AG04449 (cell line): ENCODE results near the gene RPL21.
"Not testable (repeated sequence)": the region's sequence is repeated elsewhere in the genome, so short reads cannot be mapped to it uniquely, and the experiment has no call there.

Experiments
- CTCF ChIA-PET: fragments of 350-600 bp; formaldehyde crosslinking; extraction: SDS; loops from one replicate; lab custom pipeline; 2021; ENCODE audit warnings: antibody characterized with exemption; lab: Yijun Ruan, JAX
- POLR2A ChIA-PET: fragments of 400-600, 350-600 bp; formaldehyde crosslinking; extraction: SDS; loops from one replicate; lab custom pipeline; 2020; ENCODE audit warnings: antibody characterized with exemption, inconsistent platforms; lab: Yijun Ruan, JAX
- DNase-seq: peaks from one replicate; pipeline ENCODE4 v3.0.0-alpha.2; 2010; ENCODE audit warnings: low read depth, low spot score
- H3K4me3 ChIP-seq: 2 replicates; pipeline ENCODE4 v1.5.1; 2011; ENCODE audit warnings: low read depth, mild to moderate bottlenecking, control low read depth, low read length
- TF ChIP-seq, protein P1 (sequence below): IDR thresholded peaks from one replicate; pipeline ENCODE4 v1.5.1; 2011; ENCODE audit warnings: mild to moderate bottlenecking, moderate library complexity, low read length, control low read depth, inconsistent platforms; ENCODE audit not compliant: insufficient read depth; ENCODE audit errors: missing control alignments

Gene RPL21

DNA sequence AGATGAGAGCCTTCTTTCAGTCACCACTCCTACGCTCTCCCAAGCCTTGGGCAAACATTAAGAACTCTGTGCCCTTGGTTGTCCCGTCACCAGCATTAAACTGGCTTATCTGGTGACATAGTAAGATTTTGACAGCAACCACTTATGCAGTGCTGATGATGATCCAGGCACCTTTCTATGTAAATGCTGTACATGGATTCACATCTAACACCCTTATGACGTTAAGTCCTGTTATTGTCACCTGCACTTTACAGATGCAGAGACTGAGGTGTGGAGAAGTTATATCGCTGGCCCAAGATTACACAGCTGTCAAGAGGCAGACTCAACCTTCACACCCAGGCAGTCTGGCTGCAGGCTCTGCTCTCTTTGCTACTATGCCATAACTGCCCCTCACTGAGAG lies 44.3 kb downstream of the RPL21 start:
- ChIA-PET POLR2A (no interaction called here), CTCF (interaction anchor here (2.0 kb wide), 1 partner anchor 310 kb away, joined by 6 read pairs; no protein-coding TSS in a partner anchor)
- no peak for DNase-seq
- H3K4me3 ChIP-seq, result no peak overlapping the region
- TF ChIP-seq, protein P1, sequence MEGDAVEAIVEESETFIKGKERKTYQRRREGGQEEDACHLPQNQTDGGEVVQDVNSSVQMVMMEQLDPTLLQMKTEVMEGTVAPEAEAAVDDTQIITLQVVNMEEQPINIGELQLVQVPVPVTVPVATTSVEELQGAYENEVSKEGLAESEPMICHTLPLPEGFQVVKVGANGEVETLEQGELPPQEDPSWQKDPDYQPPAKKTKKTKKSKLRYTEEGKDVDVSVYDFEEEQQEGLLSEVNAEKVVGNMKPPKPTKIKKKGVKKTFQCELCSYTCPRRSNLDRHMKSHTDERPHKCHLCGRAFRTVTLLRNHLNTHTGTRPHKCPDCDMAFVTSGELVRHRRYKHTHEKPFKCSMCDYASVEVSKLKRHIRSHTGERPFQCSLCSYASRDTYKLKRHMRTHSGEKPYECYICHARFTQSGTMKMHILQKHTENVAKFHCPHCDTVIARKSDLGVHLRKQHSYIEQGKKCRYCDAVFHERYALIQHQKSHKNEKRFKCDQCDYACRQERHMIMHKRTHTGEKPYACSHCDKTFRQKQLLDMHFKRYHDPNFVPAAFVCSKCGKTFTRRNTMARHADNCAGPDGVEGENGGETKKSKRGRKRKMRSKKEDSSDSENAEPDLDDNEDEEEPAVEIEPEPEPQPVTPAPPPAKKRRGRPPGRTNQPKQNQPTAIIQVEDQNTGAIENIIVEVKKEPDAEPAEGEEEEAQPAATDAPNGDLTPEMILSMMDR, result no peak

DNA sequence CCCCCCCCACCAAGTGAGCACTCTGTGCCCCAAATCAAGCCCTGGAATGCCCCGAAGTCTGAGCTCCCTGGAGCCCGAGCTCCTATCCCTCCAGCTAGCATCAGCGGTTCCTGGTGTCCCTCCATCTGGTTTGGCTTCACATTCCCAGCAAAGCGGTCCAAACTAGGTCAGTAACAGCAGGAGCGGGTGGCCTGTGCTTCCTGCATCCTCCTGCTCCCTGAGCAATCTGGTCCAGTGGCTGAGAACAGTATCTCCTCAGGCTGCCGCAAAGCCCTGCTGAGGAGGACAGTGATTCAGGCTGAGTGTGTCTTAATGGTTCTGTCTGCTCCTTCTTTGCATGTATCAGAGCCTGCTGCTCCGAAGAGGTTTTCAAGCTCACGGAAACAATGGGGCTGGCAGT lies 45.1 kb downstream of the RPL21 start:
- ChIA-PET POLR2A (no interaction called here), CTCF (interaction anchor here (0.7 to 2.0 kb wide), 3 partner anchors 14 to 311 kb away, joined by 3 to 6 read pairs (median 3); no protein-coding TSS in a partner anchor)
- H3K4me3 ChIP-seq, result no peak overlapping the region
- DNase-seq, result no peak
- TF ChIP-seq, protein P1, result no peak

DNA sequence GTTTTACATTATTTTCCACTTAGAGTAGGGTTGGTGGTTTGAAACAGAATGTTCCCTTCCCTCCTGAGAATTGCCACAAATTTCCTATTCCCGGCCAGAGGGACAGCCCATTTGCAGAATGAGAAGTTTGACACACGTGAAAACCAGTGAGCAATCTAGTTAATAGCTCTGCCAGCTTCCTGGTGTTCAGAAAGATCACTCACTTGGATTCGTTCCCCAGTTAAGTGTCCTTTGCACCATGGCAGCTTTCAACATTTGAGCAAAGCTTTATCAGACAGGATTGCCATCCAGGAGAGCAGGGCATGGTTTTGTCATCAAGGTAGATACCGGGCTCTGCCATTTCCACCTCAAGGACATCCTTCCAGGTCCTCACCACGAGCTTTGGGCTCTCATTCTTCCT lies 47.5 kb downstream of the RPL21 start:
- TF ChIP-seq, protein P1, result no peak
- ChIA-PET POLR2A (no interaction called here), CTCF (interaction anchor here (0.9 kb wide), 1 partner anchor 313 kb away, joined by 3 read pairs; no protein-coding TSS in a partner anchor)
- no peak for DNase-seq
- H3K4me3 ChIP-seq, result no peak overlapping the region

DNA sequence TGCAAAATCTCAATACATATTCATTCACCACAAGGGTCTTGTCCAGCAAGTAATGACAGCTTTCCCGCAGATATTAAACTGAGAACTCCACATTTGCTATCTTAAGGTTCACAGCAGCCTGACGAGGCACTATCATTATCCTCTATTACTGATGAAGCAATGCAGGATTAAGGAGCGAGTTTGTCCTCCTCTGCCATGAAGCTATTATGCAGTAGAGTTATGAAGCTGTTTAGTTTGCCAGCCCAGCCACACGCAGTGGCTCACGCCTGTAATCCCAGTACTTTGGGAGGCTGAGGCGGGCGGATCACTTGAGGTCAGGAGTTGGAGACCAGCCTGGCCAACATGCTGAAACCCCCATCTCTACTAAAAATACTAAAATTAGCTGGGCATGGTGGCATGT lies 49.0 kb downstream of the RPL21 start:
- DNase-seq, H3K4me3 ChIP-seq, POLR2A ChIA-PET: not testable (repeated sequence)
- CTCF ChIA-PET, result interaction anchor here (0.7 to 1.2 kb wide), 2 partner anchors 36 to 315 kb away, joined by 3 read pairs; no protein-coding TSS in a partner anchor

DNA sequence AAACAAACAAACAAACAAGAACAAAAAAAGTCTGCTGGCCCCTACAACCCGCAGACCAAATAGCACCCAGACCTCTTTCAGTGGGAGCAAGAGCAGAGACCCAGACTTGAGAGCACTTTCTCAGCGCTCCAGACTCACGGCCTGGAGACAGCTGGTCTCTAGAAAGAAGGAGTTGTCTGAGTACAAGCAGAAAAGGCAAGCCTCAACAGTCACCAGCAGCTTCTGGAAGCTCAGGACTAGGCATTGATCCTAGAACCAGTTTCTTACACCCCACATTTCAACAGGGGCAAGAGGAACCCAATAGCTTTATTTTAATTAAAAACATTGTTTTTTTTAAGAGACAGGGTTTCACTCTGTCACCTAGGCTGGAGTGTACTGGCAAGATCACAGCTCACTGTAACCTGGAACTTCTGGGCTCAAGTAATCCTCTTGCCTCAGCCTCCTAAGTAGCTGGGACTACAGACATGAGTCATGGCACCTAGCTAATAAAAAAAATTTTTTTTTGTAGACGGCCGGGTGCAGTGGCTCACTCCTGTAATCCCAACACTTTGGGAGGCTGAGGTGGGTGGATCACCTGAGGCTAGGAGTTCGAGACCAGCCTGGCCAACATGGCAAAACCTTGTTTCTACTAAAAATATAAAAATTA lies 49.7 kb downstream of the RPL21 start:
- DNase-seq, result no peak
- ChIA-PET POLR2A (no interaction called here), CTCF (interaction anchor here (0.7 to 1.2 kb wide), 3 partner anchors 12 to 316 kb away, joined by 3 to 4 read pairs (median 3); no protein-coding TSS in a partner anchor)
- TF ChIP-seq, protein P1, result no peak
- no peak overlapping the region for H3K4me3 ChIP-seq

DNA sequence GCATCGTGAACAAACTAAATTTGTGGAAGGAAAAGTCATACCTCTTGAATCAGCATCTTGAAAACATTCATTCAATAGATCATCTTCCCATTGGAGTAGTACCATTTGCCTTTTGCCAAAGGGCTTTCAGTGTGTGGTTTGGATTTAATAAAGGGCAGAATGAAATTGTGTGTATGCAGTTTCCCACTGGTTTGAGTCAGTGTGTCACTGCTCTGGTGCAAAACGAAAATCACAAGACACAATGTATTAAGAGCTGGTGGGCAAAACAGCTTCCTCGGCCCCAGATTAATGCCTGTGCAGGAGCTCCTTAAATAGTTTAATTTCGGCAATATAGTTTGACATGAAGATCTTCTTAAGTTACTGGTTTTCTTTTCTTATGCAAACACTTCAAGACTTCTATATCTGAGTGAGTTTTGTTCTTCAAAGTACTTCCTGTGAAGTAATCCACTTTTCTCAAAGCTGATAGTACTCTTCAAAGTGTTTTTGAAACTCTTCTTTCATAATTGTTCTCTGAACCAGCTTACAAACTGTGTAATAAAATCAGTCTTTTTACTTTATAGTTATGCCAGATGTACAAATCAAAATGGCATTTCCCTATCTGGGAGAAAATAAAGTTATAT lies 51.4 kb downstream of the RPL21 start:
- TF ChIP-seq, protein P1, result no peak
- POLR2A ChIA-PET, result no interaction called here
- no peak overlapping the region for H3K4me3 ChIP-seq
- CTCF ChIA-PET, result no interaction called here
- DNase-seq, result no peak
